OCI-LY7 (cell line): Measurements from ENCODE around the gene TRIO. TPM values are rescaled to one million over a fixed set of nuclear protein-coding genes. Genes with fewer than 3 reads are reported as not detected.
A peak's percentile ranks its signal among the peaks of the same experiment; 100 is the strongest.
"Not testable (repeated sequence)": the region's sequence is repeated elsewhere in the genome, so short reads cannot be mapped to it uniquely, and the experiment has no call there.

Experiments
- BruUV-seq: library from RNA; stranded (reverse); fragments of 400-500 nt; replicated peaks from 2 replicates; lab custom pipeline; 2021; lab: Mats Ljungman, UMichigan
- CTCF ChIA-PET: fragments of 300-600 bp; sonication (Branson Sonifier 250); formaldehyde crosslinking; loops from one replicate; lab custom pipeline; 2022; ENCODE audit warnings: antibody characterized with exemption; ENCODE audit not compliant: unreplicated experiment; lab: Charles Lee
- POLR2A ChIA-PET: fragments of 300-600 bp; sonication (Branson Sonifier 250); formaldehyde crosslinking; loops from one replicate; lab custom pipeline; 2022; ENCODE audit warnings: antibody characterized with exemption; lab: Charles Lee
- DNase-seq: peaks from one replicate; pipeline ENCODE4 v3.0.0-alpha.2; 2015; ENCODE audit warnings: low spot score
- H2AFZ ChIP-seq: fragments of 200-600 bp; sonication (generic), shearing (Covaris generic); 2 replicates; pipeline ENCODE4 v1.6.1; 2014; ENCODE audit warnings: mild to moderate bottlenecking, antibody characterized with exemption, low read length, moderate library complexity
- H3K27ac ChIP-seq: fragments of 200-600 bp; sonication (generic); 2 replicates; pipeline ENCODE4 v1.5.1; 2014; ENCODE audit warnings: mixed run types, low read depth, mild to moderate bottlenecking, moderate library complexity, low read length, inconsistent platforms; ENCODE audit not compliant: poor library complexity, severe bottlenecking
- H3K36me3 ChIP-seq: fragments of 200-600 bp; sonication (generic); 2 replicates; pipeline ENCODE4 v1.6.1; 2014; ENCODE audit warnings: mild to moderate bottlenecking, antibody characterized with exemption, low read length, moderate library complexity, mixed read lengths; ENCODE audit not compliant: insufficient read depth
- H3K4me1 ChIP-seq: fragments of 200-600 bp; sonication (generic); 2 replicates; pipeline ENCODE4 v1.5.1; 2014; ENCODE audit warnings: mild to moderate bottlenecking, low read length; ENCODE audit not compliant: insufficient read depth, poor library complexity, severe bottlenecking
- H3K4me2 ChIP-seq: fragments of 200-600 bp; sonication (generic); 2 replicates; pipeline ENCODE4 v1.6.1; 2014; ENCODE audit warnings: mild to moderate bottlenecking, low read length
- H3K4me3 ChIP-seq: fragments of 200-600 bp; sonication (generic); 2 replicates; pipeline ENCODE4 v1.5.1; 2014; ENCODE audit warnings: mild to moderate bottlenecking, low read depth, low read length; ENCODE audit not compliant: poor library complexity, severe bottlenecking
- H3K79me2 ChIP-seq: fragments of 200-600 bp; sonication (generic); 2 replicates; pipeline ENCODE4 v1.6.1; 2016; ENCODE audit warnings: low read depth, mild to moderate bottlenecking, low read length, moderate library complexity, mixed read lengths; ENCODE audit not compliant: insufficient read depth
- H3K9me2 ChIP-seq: fragments of 200-600 bp; sonication (generic); 2 replicates; pipeline ENCODE4 v1.6.1; 2016; ENCODE audit warnings: mild to moderate bottlenecking, low read length, mixed read lengths; ENCODE audit not compliant: insufficient read depth
- H3K9me3 ChIP-seq: fragments of 200-600 bp; sonication (generic); 2 replicates; pipeline ENCODE4 v1.6.1; 2014; ENCODE audit warnings: mild to moderate bottlenecking, mixed run types, low read length, mixed read lengths
- H4K20me1 ChIP-seq: fragments of 200-600 bp; sonication (generic); 2 replicates; pipeline ENCODE4 v1.6.1; 2014; ENCODE audit warnings: mild to moderate bottlenecking, antibody characterized with exemption, low read length, moderate library complexity, mixed read lengths; ENCODE audit not compliant: insufficient read depth
- CTCF ChIP-seq: fragments of 200-600 bp; sonication (generic); conservative IDR thresholded peaks from 2 replicates; pipeline ENCODE4 v1.5.1; 2014; ENCODE audit warnings: mild to moderate bottlenecking, antibody characterized with exemption, low read length, moderate library complexity, mixed read lengths
- EZH2phosphoT487 ChIP-seq: fragments of 200-600 bp; sonication (generic); IDR thresholded peaks from 2 replicates; pipeline ENCODE4 v1.6.1; 2018; ENCODE audit warnings: low read depth, borderline replicate concordance, mild to moderate bottlenecking, mixed run types, antibody characterized with exemption, low read length, moderate library complexity, mixed read lengths
- intact Hi-C: fragments of 100-400 bp; cut with micrococcal nuclease; formaldehyde crosslinking; loops from one replicate; pipeline ENCODE4 v1.10.0; 2022; ENCODE audit not compliant: unreplicated experiment
- total RNA-seq, 2 experiments: library from RNA; depleted of rRNA in 1 of 2; stranded (reverse); fragments of >200 nt in 1 of 2; shearing (Covaris generic) in 1 of 2; gene quantifications; 2 replicates each; pipeline ENCODE4 v1.2.3, GENCODE V29; 2014 to 2022

Gene TRIO
- total RNA-seq, 2 experiments from 2014 or later = 35.8 to 55.1 TPM

- POLR2A ChIA-PET = interaction anchor here (0.9 kb wide), 1 partner anchor 9 kb away, joined by 3 read pairs; no protein-coding TSS in a partner anchor
- BruUV-seq = no TSS peak
- Histone ChIP-seq H3K4me2 (no peak overlapping the region), H3K79me2 (peaks cover 50% of the 10 kb centered on the region; the same call in 1 of the 2 replicates), H3K4me3 (no peak overlapping the region), H3K36me3 (no peaks in the 10 kb centered on the region), H3K9me3 (no peaks in the 10 kb centered on the region), H3K27ac (no peak overlapping the region), H2AFZ (no peak overlapping the region), H3K4me1 (peaks cover 63% of the 10 kb centered on the region), H4K20me1 (no peaks in the 10 kb centered on the region), H3K9me2 (no peaks in the 10 kb centered on the region)
- intact Hi-C loops = no loop called here
- no peak for DNase-seq
- TF ChIP-seq EZH2phosphoT487 = no peak
- no peak for TF ChIP-seq CTCF
- CTCF ChIA-PET = no interaction called here
Observed at GRCh38 chr5:14206028-14206725, 63.0 kb downstream of the TRIO start.

- DNase-seq = peak; percentile 34
- Histone ChIP-seq H3K79me2 (peaks cover 54% of the 10 kb centered on the region; the same call in 1 of the 2 replicates), H3K4me1 (peaks cover 76% of the 10 kb centered on the region), H3K27ac (peak overlapping the region; percentile 97), H3K4me2 (peak overlapping the region; percentile 55; the same call in 1 of the 2 replicates)
- H3K9me2 ChIP-seq, H3K36me3 ChIP-seq, H3K4me3 ChIP-seq, H2AFZ ChIP-seq, H4K20me1 ChIP-seq, H3K9me3 ChIP-seq, intact Hi-C loops, BruUV-seq: not testable (repeated sequence)
- POLR2A ChIA-PET = interaction anchor here (0.7 kb wide), 1 partner anchor 32 kb away, joined by 3 read pairs; no protein-coding TSS in a partner anchor
- CTCF ChIA-PET = interaction anchor here (0.6 to 1.0 kb wide), 2 partner anchors 69 to 80 kb away, joined by 3 to 7 read pairs; no protein-coding TSS in a partner anchor
Observed at GRCh38 chr5:14207428-14207827, 64.3 kb downstream of the TRIO start.

GRCh38 chr5:14208071-14209021 lies 65.2 kb downstream of the TRIO start:
- TF ChIP-seq EZH2phosphoT487 = no peak
- TF ChIP-seq CTCF = peak; percentile 27; the same call in 1 of the 2 replicates
- Histone ChIP-seq H3K27ac (peak overlapping the region; percentile 97), H3K4me3 (peak overlapping the region; percentile 34), H3K9me3 (no peaks in the 10 kb centered on the region), H3K4me2 (peak overlapping the region; percentile 55), H4K20me1 (no peaks in the 10 kb centered on the region), H2AFZ (peak overlapping the region; percentile 34; the same call in 1 of the 2 replicates), H3K79me2 (peaks cover 54% of the 10 kb centered on the region; the same call in 1 of the 2 replicates), H3K4me1 (peaks cover 80% of the 10 kb centered on the region), H3K9me2 (no peaks in the 10 kb centered on the region), H3K36me3 (no peaks in the 10 kb centered on the region)
- no TSS peak for BruUV-seq
- DNase-seq = peak; percentile 42
- ChIA-PET CTCF (interaction anchor here (0.6 to 1.0 kb wide), 2 partner anchors 68 to 79 kb away, joined by 3 to 7 read pairs; no protein-coding TSS in a partner anchor), POLR2A (interaction anchor here (0.7 to 1.5 kb wide), 7 partner anchors 10 to 136 kb away, joined by 3 to 5 read pairs (median 4); no protein-coding TSS in a partner anchor)
- intact Hi-C loops = no loop called here
